Measurements from ENCODE around the gene AVP.
"Not testable (repeated sequence)": the region's sequence is repeated elsewhere in the genome, so short reads cannot be mapped to it uniquely, and the experiment has no call there.

AVP gene

GRCh38 chr20:3084283-3084985, at the start of gene AVP:
TSS of gene AVP (minus strand) at chr20:3084724. CDS start at chr20:3084674, 50 bp downstream.
- DNase-seq (ENCODE audit: low spot score), result no peak

DNA sequence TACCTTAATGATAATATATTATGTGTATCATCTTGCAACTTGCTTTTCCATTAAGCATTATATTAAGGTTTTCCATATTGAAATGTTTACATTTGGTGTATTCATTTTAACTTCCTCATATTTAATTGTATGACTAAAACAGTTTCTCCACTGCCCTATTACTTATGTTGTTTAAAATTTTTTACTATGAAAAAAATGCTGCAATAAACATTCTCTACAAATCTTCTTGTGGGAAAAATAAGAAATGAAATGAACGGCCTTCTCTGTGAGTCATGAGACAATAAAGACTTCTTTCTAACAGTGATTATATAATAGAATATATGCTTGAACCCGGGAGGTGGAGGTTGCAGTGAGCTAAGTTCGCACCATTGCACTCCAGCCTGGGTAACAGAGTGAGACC, 49.6 kb upstream of the AVP start:
- FAIRE-seq (no peak), DNase-seq (ENCODE audit: low spot score) (no peak)

More at GRCh38 chr20:3084283-3084985, at the start of gene AVP:
- no peak for FAIRE-seq

GRCh38 chr20:3133155-3133554, 48.6 kb upstream of the AVP start:
- no peak for FAIRE-seq
- DNase-seq (ENCODE audit: low spot score), result no peak

DNA sequence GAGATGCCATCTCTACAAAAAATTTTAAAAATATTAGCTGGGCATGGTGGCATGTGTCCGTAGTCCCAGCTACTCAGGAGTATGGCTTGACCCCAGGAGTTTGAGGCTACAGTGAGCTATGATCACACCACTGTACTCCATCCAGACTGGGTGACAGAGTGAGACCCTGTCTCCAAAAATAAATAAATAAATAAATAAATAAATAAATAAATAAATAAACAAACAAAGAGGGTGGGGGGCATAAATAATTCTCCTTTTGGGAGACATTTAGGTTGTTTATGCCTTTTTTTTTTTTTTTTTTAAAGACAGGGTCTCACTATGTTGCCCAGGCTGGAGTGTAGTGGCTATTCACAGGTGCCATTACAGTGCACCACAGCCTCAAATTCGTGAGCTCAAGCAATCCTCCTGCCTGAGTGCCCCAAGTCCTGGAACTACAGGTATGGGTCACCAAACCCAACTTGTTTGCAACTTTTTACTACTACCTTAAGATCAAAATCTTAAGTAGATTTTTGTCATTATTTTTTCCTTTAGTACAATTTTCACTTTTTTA, 45.6 kb upstream of the AVP start:
- no peak for DNase-seq (ENCODE audit: low spot score)
- FAIRE-seq, result no peak

- FAIRE-seq (no peak), DNase-seq (ENCODE audit: low spot score) (no peak)
Measured at GRCh38 chr20:3129094-3129493, 44.6 kb upstream of the AVP start.

GRCh38 chr20:3128275-3128984, 43.9 kb upstream of the AVP start:
- no peak for FAIRE-seq
- DNase-seq (ENCODE audit: low spot score), result no peak

- FAIRE-seq, result no peak
Measured at GRCh38 chr20:3126527-3126859, 42.0 kb upstream of the AVP start.

DNA sequence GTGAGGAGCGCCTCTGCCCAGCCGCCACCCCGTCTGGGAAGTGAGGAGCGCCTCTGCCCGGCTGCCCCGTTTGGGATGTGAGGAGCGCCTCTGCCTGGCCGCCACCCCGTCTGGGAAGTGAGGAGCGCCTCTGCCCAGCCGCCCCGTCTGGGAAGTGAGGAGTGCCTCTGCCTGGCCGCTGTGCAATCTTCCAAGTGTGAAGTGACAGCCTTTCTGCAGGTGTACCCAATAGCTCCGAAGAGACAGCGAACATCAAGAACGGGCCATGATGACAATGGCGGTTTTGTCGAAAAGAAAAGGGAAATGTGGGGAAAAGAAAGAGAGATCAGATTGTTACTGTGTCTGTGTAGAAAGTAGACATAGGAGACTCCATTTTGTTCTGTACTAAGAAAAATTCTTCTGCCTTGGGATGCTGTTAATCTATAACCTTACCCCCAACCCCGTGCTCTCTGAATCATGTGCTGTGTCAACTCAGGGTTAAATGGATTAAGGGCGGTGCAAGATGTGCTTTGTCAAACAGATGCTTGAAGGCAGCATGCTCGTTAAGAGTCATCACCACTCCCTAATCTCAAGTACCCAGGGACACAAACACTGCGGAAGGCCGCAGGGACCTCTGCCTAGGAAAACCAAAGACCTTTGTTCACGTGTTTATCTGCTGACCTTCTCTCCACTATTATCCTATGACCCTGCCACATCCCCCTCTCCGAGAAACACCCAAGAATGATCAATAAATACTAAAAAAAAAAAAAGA, 41.4 kb upstream of the AVP start:
- peak; percentile 78 for FAIRE-seq
- DNase-seq (ENCODE audit: low spot score), result not testable (repeated sequence)

More at GRCh38 chr20:3126527-3126859, 42.0 kb upstream of the AVP start:
- DNase-seq (ENCODE audit: low spot score), result no peak

GRCh38 chr20:3124773-3125560, 40.4 kb upstream of the AVP start:
- not testable (repeated sequence) for FAIRE-seq; DNase-seq (ENCODE audit: low spot score)

DNA sequence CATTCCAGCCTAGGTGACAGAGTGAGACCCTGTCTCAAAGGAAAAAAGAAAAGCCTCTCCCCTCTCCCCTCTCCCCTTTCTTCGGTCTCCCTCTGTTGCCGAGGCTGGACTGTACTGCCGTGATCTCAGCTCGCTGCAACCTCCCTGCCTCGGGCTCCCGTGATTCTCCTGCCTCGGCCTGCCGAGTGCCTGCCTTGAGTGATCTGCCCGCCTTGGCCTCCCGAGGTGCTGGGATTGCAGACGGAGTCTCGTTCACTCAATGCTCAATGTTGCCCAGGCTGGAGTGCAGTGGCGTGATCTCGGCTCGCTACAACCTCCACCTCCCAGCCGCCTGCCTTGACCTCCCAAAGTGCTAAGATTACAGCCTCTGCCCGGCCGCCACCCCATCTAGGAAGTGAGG, 39.6 kb upstream of the AVP start:
- FAIRE-seq, result not testable (repeated sequence)

DNA sequence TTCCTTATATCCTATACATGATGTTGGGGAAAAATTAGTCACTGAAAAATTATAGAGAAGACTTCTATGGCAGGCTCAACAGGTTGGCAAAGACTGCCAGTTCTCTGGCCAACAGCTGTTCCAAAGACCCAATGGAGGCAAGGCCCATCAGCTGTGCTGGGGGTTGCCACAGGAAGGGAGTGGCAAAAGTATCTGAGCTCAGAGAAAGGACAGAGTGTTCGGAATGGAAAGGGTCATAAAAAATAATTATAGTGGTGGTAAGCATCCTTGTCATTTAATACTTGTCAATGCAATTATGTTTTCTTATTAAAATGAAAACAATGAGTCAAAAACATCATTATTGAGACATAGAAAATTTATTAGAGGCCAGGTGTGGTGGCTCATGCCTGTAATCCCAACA, 39.0 kb upstream of the AVP start:
- DNase-seq (ENCODE audit: low spot score), result no peak
- FAIRE-seq, result no peak

More for the DNA sequence above, 39.6 kb upstream of the AVP start:
- not testable (repeated sequence) for DNase-seq (ENCODE audit: low spot score)

GRCh38 chr20:3121955-3122610, 37.6 kb upstream of the AVP start:
- DNase-seq (ENCODE audit: low spot score) (no peak), FAIRE-seq (no peak)

GRCh38 chr20:3121271-3121911, 36.9 kb upstream of the AVP start:
- DNase-seq (ENCODE audit: low spot score), result no peak
- FAIRE-seq, result no peak

DNA sequence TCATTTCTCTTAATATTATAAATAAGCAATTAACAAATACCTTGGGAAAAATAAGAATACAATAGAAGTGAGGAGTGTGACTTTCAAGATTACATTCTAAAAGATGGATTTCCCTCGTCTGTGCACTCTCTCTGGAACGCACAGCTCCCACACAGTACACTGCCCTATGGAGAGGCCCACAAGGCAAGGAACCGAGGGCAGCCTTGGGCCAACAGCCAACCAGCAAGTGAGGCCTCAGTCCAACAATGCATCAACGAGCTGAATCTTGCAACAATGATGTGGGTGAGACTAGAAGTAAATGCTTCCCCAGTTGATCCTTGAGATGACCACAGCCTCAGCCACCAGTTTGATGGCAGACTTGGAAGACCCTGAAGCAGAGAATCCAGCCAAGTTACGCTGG, 34.5 kb upstream of the AVP start:
- DNase-seq (ENCODE audit: low spot score) (no peak), FAIRE-seq (no peak)

DNA sequence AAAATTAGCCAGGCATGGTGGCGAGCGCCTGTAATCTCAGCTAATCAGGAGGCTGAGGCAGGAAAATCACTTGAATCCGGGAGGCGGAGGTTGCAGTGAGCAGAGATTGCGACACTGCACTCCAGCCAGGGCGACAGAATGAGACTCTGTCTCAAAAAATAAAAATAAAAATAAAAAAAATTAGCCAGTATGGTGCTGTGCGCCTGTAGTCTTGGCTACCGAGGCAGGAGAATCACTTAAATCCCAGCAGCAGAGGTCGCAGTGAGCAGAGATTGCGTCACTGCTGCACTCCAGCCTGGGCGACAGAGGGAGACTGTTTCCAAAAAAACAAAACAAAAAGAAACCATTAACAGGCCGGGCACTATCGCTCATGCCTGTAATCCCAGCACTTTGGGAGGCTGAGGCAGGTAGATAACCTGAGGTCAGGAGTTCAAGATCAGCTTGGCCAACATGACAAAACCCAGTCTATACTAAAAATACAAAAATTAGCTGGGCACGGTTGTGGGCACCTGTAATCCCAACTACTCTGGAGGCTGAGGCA, 33.4 kb upstream of the AVP start:
- not testable (repeated sequence) for FAIRE-seq
- peak; percentile 28 for DNase-seq (ENCODE audit: low spot score)

GRCh38 chr20:3116341-3116740, 31.8 kb upstream of the AVP start:
- DNase-seq (ENCODE audit: low spot score) (no peak), FAIRE-seq (no peak)

- FAIRE-seq, result peak; percentile 42
Measured at GRCh38 chr20:3115190-3116107, 30.9 kb upstream of the AVP start.

GRCh38 chr20:3111995-3112394, 27.5 kb upstream of the AVP start:
- FAIRE-seq, result no peak
- no peak for DNase-seq (ENCODE audit: low spot score)

More at GRCh38 chr20:3115190-3116107, 30.9 kb upstream of the AVP start:
- DNase-seq (ENCODE audit: low spot score), result peak; percentile 31

DNA sequence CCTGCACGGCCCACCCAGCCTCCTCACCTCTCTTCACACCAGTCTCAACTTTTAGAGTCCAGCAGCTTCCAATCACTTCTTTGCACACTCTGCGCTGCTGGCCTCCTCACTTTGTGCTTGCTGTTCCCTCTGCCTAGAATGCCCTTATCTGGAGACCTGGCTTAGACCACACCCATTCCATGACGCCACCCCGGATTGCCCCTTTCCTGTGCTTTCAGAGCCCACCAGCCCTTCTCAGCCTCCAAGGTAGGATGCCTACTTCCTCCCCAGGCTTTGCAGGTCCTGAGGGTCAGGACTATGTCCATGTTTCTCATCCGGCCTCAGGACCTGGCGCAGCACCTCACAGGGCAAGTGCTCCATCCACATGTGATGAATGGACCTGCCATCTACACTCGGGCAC, 27.0 kb upstream of the AVP start:
- FAIRE-seq (no peak), DNase-seq (ENCODE audit: low spot score) (no peak)
